GM19397 (cell line): ENCODE results near the gene EEF2K.

Experiments
- ATAC-seq: cut with Tn5 transposase; IDR thresholded peaks from one replicate; pipeline ENCODE4 v1.9.1; 2021; ENCODE audit warnings: mild to moderate bottlenecking, moderate library complexity; ENCODE audit not compliant: unreplicated experiment

The EEF2K gene

GRCh38 chr16:22239131-22239805 is 33.2 kb downstream of the EEF2K start:
- ATAC-seq, result no peak

- no peak for ATAC-seq
These were observed 34.1 kb downstream of the EEF2K start for GRCh38 chr16:22240023-22240710.

GRCh38 chr16:22250522-22250921 is 44.4 kb downstream of the EEF2K start:
- no peak for ATAC-seq

- no peak for ATAC-seq
These were observed 46.2 kb downstream of the EEF2K start for GRCh38 chr16:22252317-22252716.

GRCh38 chr16:22253272-22253671 is 47.2 kb downstream of the EEF2K start:
- no peak for ATAC-seq

- no peak for ATAC-seq
These were observed 49.3 kb downstream of the EEF2K start for GRCh38 chr16:22255335-22255734.

GRCh38 chr16:22257440-22257839 is 51.4 kb downstream of the EEF2K start:
- no peak for ATAC-seq

GRCh38 chr16:22260490-22260889 is 54.4 kb downstream of the EEF2K start:
- no peak for ATAC-seq

GRCh38 chr16:22262460-22262859 is 56.4 kb downstream of the EEF2K start:
- no peak for ATAC-seq

- no peak for ATAC-seq
These were observed 58.7 kb downstream of the EEF2K start for GRCh38 chr16:22264786-22265185.

GRCh38 chr16:22265351-22265750 is 59.3 kb downstream of the EEF2K start:
- no peak for ATAC-seq

- no peak for ATAC-seq
These were observed 60.5 kb downstream of the EEF2K start for GRCh38 chr16:22266546-22266945.

GRCh38 chr16:22267764-22268163 is 61.7 kb downstream of the EEF2K start:
- ATAC-seq, result no peak

GRCh38 chr16:22270525-22270924 is 64.4 kb downstream of the EEF2K start:
- ATAC-seq, result no peak

- no peak for ATAC-seq
These were observed 67.0 kb downstream of the EEF2K start for GRCh38 chr16:22272870-22273650.

- no peak for ATAC-seq
These were observed 68.8 kb downstream of the EEF2K start for GRCh38 chr16:22274916-22275315.

GRCh38 chr16:22278441-22279230 is 72.6 kb downstream of the EEF2K start:
- no peak for ATAC-seq

- no peak for ATAC-seq
These were observed 76.3 kb downstream of the EEF2K start for GRCh38 chr16:22282254-22282892.

GRCh38 chr16:22284637-22285036 is 78.6 kb downstream of the EEF2K start:
- ATAC-seq, result no peak

GRCh38 chr16:22285080-22285479 is 79.0 kb downstream of the EEF2K start:
- ATAC-seq, result no peak

GRCh38 chr16:22291020-22291419 is 84.9 kb downstream of the EEF2K start:
- ATAC-seq, result no peak
